OCI-LY7 (cell line): ENCODE measurements around the gene VAMP5. TPM values are rescaled to one million over a fixed set of nuclear protein-coding genes. Genes with fewer than 3 reads are reported as not detected.
A peak's percentile ranks its signal among the peaks of the same experiment; 100 is the strongest.
"Not testable (repeated sequence)": the region's sequence is repeated elsewhere in the genome, so short reads cannot be mapped to it uniquely, and the experiment has no call there.

Experiments
- BruUV-seq: library from RNA; stranded (reverse); fragments of 400-500 nt; replicated peaks from 2 replicates; lab custom pipeline; 2021; lab: Mats Ljungman, UMichigan
- CTCF ChIA-PET: fragments of 300-600 bp; sonication (Branson Sonifier 250); formaldehyde crosslinking; loops from one replicate; lab custom pipeline; 2022; ENCODE audit warnings: antibody characterized with exemption; ENCODE audit not compliant: unreplicated experiment; lab: Charles Lee
- POLR2A ChIA-PET: fragments of 300-600 bp; sonication (Branson Sonifier 250); formaldehyde crosslinking; loops from one replicate; lab custom pipeline; 2022; ENCODE audit warnings: antibody characterized with exemption; lab: Charles Lee
- DNase-seq: peaks from one replicate; pipeline ENCODE4 v3.0.0-alpha.2; 2015; ENCODE audit warnings: low spot score
- H2AFZ ChIP-seq: fragments of 200-600 bp; sonication (generic), shearing (Covaris generic); 2 replicates; pipeline ENCODE4 v1.6.1; 2014; ENCODE audit warnings: mild to moderate bottlenecking, antibody characterized with exemption, low read length, moderate library complexity
- H3K27ac ChIP-seq: fragments of 200-600 bp; sonication (generic); 2 replicates; pipeline ENCODE4 v1.5.1; 2014; ENCODE audit warnings: mixed run types, low read depth, mild to moderate bottlenecking, moderate library complexity, low read length, inconsistent platforms; ENCODE audit not compliant: poor library complexity, severe bottlenecking
- H3K36me3 ChIP-seq: fragments of 200-600 bp; sonication (generic); 2 replicates; pipeline ENCODE4 v1.6.1; 2014; ENCODE audit warnings: mild to moderate bottlenecking, antibody characterized with exemption, low read length, moderate library complexity, mixed read lengths; ENCODE audit not compliant: insufficient read depth
- H3K4me1 ChIP-seq: fragments of 200-600 bp; sonication (generic); 2 replicates; pipeline ENCODE4 v1.5.1; 2014; ENCODE audit warnings: mild to moderate bottlenecking, low read length; ENCODE audit not compliant: insufficient read depth, poor library complexity, severe bottlenecking
- H3K4me2 ChIP-seq: fragments of 200-600 bp; sonication (generic); 2 replicates; pipeline ENCODE4 v1.6.1; 2014; ENCODE audit warnings: mild to moderate bottlenecking, low read length
- H3K4me3 ChIP-seq: fragments of 200-600 bp; sonication (generic); 2 replicates; pipeline ENCODE4 v1.5.1; 2014; ENCODE audit warnings: mild to moderate bottlenecking, low read depth, low read length; ENCODE audit not compliant: poor library complexity, severe bottlenecking
- H3K79me2 ChIP-seq: fragments of 200-600 bp; sonication (generic); 2 replicates; pipeline ENCODE4 v1.6.1; 2016; ENCODE audit warnings: low read depth, mild to moderate bottlenecking, low read length, moderate library complexity, mixed read lengths; ENCODE audit not compliant: insufficient read depth
- H3K9me2 ChIP-seq: fragments of 200-600 bp; sonication (generic); 2 replicates; pipeline ENCODE4 v1.6.1; 2016; ENCODE audit warnings: mild to moderate bottlenecking, low read length, mixed read lengths; ENCODE audit not compliant: insufficient read depth
- H3K9me3 ChIP-seq: fragments of 200-600 bp; sonication (generic); 2 replicates; pipeline ENCODE4 v1.6.1; 2014; ENCODE audit warnings: mild to moderate bottlenecking, mixed run types, low read length, mixed read lengths
- H4K20me1 ChIP-seq: fragments of 200-600 bp; sonication (generic); 2 replicates; pipeline ENCODE4 v1.6.1; 2014; ENCODE audit warnings: mild to moderate bottlenecking, antibody characterized with exemption, low read length, moderate library complexity, mixed read lengths; ENCODE audit not compliant: insufficient read depth
- EZH2phosphoT487 ChIP-seq: fragments of 200-600 bp; sonication (generic); IDR thresholded peaks from 2 replicates; pipeline ENCODE4 v1.6.1; 2018; ENCODE audit warnings: low read depth, borderline replicate concordance, mild to moderate bottlenecking, mixed run types, antibody characterized with exemption, low read length, moderate library complexity, mixed read lengths
- intact Hi-C: fragments of 100-400 bp; cut with micrococcal nuclease; formaldehyde crosslinking; loops from one replicate; pipeline ENCODE4 v1.10.0; 2022; ENCODE audit not compliant: unreplicated experiment
- total RNA-seq, 2 experiments: library from RNA; depleted of rRNA in 1 of 2; stranded (reverse); fragments of >200 nt in 1 of 2; shearing (Covaris generic) in 1 of 2; gene quantifications; 2 replicates each; pipeline ENCODE4 v1.2.3, GENCODE V29; 2014 to 2022
- TF ChIP-seq, protein P1 (sequence below): fragments of 200-600 bp; sonication (generic); conservative IDR thresholded peaks from 2 replicates; pipeline ENCODE4 v1.5.1; 2014; ENCODE audit warnings: mild to moderate bottlenecking, antibody characterized with exemption, low read length, moderate library complexity, mixed read lengths

VAMP5 gene
- total RNA-seq, 2 experiments from 2014 or later, result 3.0 to 3.9 TPM

DNA sequence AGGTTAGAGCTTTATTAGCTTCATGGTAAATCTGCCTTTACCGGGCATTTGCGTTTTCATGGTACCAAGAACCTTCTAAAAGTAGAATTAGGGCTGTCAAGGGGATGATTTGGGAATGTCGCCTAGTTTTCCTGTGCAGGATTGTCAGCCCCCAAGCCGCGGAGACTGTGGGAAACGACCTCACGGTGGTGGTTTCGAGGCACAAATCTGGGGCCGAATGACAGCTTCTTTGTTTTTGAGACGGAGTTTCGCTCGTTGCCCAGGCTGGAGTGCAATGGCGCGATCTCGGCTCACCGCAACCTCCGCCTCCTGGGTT, 31.1 kb downstream of the VAMP5 start:
- no TSS peak for BruUV-seq
- TF ChIP-seq, protein P1, sequence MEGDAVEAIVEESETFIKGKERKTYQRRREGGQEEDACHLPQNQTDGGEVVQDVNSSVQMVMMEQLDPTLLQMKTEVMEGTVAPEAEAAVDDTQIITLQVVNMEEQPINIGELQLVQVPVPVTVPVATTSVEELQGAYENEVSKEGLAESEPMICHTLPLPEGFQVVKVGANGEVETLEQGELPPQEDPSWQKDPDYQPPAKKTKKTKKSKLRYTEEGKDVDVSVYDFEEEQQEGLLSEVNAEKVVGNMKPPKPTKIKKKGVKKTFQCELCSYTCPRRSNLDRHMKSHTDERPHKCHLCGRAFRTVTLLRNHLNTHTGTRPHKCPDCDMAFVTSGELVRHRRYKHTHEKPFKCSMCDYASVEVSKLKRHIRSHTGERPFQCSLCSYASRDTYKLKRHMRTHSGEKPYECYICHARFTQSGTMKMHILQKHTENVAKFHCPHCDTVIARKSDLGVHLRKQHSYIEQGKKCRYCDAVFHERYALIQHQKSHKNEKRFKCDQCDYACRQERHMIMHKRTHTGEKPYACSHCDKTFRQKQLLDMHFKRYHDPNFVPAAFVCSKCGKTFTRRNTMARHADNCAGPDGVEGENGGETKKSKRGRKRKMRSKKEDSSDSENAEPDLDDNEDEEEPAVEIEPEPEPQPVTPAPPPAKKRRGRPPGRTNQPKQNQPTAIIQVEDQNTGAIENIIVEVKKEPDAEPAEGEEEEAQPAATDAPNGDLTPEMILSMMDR, result no peak
- no peak for TF ChIP-seq EZH2phosphoT487
- peak overlapping the region; percentile 65 for H3K27ac ChIP-seq

DNA sequence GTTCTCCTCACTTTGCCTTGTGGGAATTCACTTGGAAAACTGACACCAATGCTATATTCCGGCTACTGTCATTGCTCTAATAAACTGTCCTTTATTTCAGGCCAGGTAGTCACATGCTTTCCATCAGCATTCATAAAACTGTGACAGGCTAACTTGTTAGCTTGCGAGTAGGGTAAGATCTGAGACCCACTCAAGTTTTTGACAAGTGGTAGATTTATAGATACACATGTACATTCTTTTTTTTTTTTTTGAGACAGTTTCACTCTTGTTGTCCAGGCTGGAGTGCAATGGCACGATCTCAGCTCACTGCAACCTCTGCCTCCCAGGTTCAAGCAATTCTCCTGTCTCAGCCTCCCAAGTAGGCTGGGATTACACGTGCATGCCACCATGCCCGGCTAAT, 33.5 kb downstream of the VAMP5 start:
- H3K4me2 ChIP-seq, result peak overlapping the region; percentile 69
- H3K36me3 ChIP-seq, result peaks cover 53% of the 10 kb centered on the region
- H3K9me2 ChIP-seq, BruUV-seq, intact Hi-C loops, H3K27ac ChIP-seq, H2AFZ ChIP-seq, CTCF ChIA-PET, DNase-seq, H3K9me3 ChIP-seq: not testable (repeated sequence)
- POLR2A ChIA-PET, result interaction anchor here (0.6 to 0.7 kb wide), 3 partner anchors 21 to 291 kb away, joined by 3 to 5 read pairs (median 3); partner anchors contain the start of gene VAMP8
- H3K79me2 ChIP-seq, result peaks cover 59% of the 10 kb centered on the region
- H3K4me3 ChIP-seq, result peak overlapping the region; percentile 80
- H4K20me1 ChIP-seq, result peaks cover 12% of the 10 kb centered on the region; the same call in 1 of the 2 replicates
- peaks cover 22% of the 10 kb centered on the region for H3K4me1 ChIP-seq

More for the DNA sequence above, 31.1 kb downstream of the VAMP5 start:
- Histone ChIP-seq H3K4me2 (peak overlapping the region; percentile 69), H3K79me2 (peaks cover 65% of the 10 kb centered on the region), H4K20me1 (peaks cover 12% of the 10 kb centered on the region; the same call in 1 of the 2 replicates), H3K4me1 (peaks cover 31% of the 10 kb centered on the region), H3K4me3 (peak overlapping the region; percentile 80), H3K36me3 (peaks cover 33% of the 10 kb centered on the region), H2AFZ (peak overlapping the region; percentile 61; the same call in 1 of the 2 replicates), H3K9me3 (no peaks in the 10 kb centered on the region), H3K9me2 (no peaks in the 10 kb centered on the region)
- POLR2A ChIA-PET, result interaction anchor here (0.6 to 1.5 kb wide), 6 partner anchors 10 to 647 kb away, joined by 3 to 4 read pairs (median 4); partner anchors contain the start of gene GGCX
- CTCF ChIA-PET, result interaction anchor here (0.6 kb wide), 2 partner anchors 78 to 178 kb away, joined by 5 to 6 read pairs; no protein-coding TSS in a partner anchor
- intact Hi-C loops, result no loop called here
- no peak for DNase-seq

DNA sequence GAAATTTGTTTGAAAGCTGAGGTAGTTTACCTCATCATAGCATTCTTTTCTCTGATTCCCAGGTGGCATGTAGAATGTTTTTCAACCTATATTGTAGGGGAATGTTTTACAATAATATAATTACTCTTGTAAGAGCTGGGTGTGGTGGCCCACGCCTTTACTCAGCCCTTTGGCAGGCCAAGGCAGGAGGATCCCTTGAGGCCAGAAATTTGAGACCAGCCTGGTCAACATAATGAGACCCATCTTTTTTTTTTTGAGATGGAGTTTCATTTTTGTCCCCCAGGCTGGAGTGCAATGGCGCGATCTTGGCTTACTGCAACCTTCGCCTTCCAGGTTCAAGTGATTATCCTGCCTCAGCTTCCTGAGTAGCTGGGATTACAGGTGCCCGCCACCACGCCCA, 35.4 kb downstream of the VAMP5 start:
- Histone ChIP-seq H3K27ac (no peak overlapping the region), H3K4me2 (no peak overlapping the region), H3K4me1 (peaks cover 21% of the 10 kb centered on the region), H3K79me2 (peaks cover 55% of the 10 kb centered on the region), H3K9me3 (no peaks in the 10 kb centered on the region), H3K36me3 (peaks cover 71% of the 10 kb centered on the region), H3K9me2 (no peaks in the 10 kb centered on the region), H3K4me3 (no peak overlapping the region), H4K20me1 (peaks cover 15% of the 10 kb centered on the region; the same call in 1 of the 2 replicates), H2AFZ (no peak overlapping the region)
- ChIA-PET POLR2A (no interaction called here), CTCF (no interaction called here)
- BruUV-seq, result no TSS peak
- DNase-seq, result no peak
- no peak for TF ChIP-seq EZH2phosphoT487
- TF ChIP-seq, protein P1, result no peak
- intact Hi-C loops, result no loop called here
